Right atrium auricular region (tissue), 2 donors: ENCODE measurements around the gene GINS1. TPM values are rescaled to one million over a fixed set of nuclear protein-coding genes. Genes with fewer than 3 reads are reported as not detected.

Experiments
- DNase-seq: peaks from one replicate; pipeline ENCODE4 v3.0.0-alpha.2; 2019; ENCODE audit warnings: low spot score
- H3K27ac ChIP-seq, 2 donors: fragments of 200-600 bp; sonication (generic); 1 replicate in 1 of 2; 2 replicates in 1 of 2; pipeline ENCODE4 v1.5.1; 2016 to 2019
- H3K27me3 ChIP-seq, 2 donors: fragments of 200-600 bp; sonication (generic); one replicate each; pipeline versions ENCODE4 v1.5.1 to v1.6.0; 2017 to 2019
- H3K36me3 ChIP-seq: fragments of 200-600 bp; sonication (generic); one replicate; pipeline ENCODE4 v1.5.1; 2016
- H3K4me1 ChIP-seq, 2 donors: fragments of 200-600 bp; sonication (generic); one replicate each; pipeline versions ENCODE4 v1.5.1 to v1.6.0; 2017 to 2019
- H3K4me3 ChIP-seq, 2 donors: fragments of 200-600 bp; sonication (generic); 1 replicate in 1 of 2; 2 replicates in 1 of 2; pipeline ENCODE4 v1.5.1; 2017 to 2019; ENCODE audit warnings: mild to moderate bottlenecking in 1 of 2, moderate library complexity in 1 of 2
- H3K9me3 ChIP-seq, 2 donors: fragments of 200-600 bp; sonication (generic); one replicate each; pipeline ENCODE4 v1.5.1; 2019
- CTCF ChIP-seq, 2 donors: fragments of 200-600 bp; sonication (generic); IDR thresholded peaks; one replicate each; pipeline ENCODE4 v1.5.1; 2019; ENCODE audit warnings: antibody characterized with exemption in 2 of 2
- total RNA-seq, 2 donors: library from RNA; depleted of rRNA; stranded (reverse); fragments of >200 nt; gene quantifications; one replicate each; pipeline ENCODE4 v1.1.0, GENCODE V29; 2016

The GINS1 gene
- total RNA-seq, 2 donors from 2014 or later: 0.33 to 0.35 TPM

- DNase-seq: no peak
- Histone ChIP-seq H3K36me3 (no peaks in the 10 kb centered on the region), H3K4me1 (no peaks in the 10 kb centered on the region), H3K4me3 (no peak overlapping the region), H3K9me3 (no peaks in the 10 kb centered on the region), H3K27ac (no peak overlapping the region), H3K27me3 (no peaks in the 10 kb centered on the region)
- no peak for TF ChIP-seq CTCF (IDR thresholded peaks at IDR 0.05)
Measured at GRCh38 chr20:25496968-25497401, 89.5 kb downstream of the GINS1 start.

GRCh38 chr20:25497586-25498279 is 90.3 kb downstream of the GINS1 start:
- Histone ChIP-seq H3K27me3 (no peaks in the 10 kb centered on the region), H3K27ac (no peak overlapping the region), H3K9me3 (no peaks in the 10 kb centered on the region), H3K4me3 (no peak overlapping the region), H3K36me3 (no peaks in the 10 kb centered on the region), H3K4me1 (no peaks in the 10 kb centered on the region)
- DNase-seq: no peak
- no peak for TF ChIP-seq CTCF (IDR thresholded peaks at IDR 0.05)

Other genes with a start within 250 kb of the GINS1 start
- gene ENTPD6, start 212.0 kb upstream of the GINS1 start, total RNA-seq: 100 to 1,000 TPM in 1 of 2 donors, 10 to 100 TPM in 1; 75.9 to 116 TPM
- gene PYGB, start 159.6 kb upstream of the GINS1 start, total RNA-seq: 100 to 1,000 TPM; 145 to 174 TPM
- 10 to 100 TPM; 20.7 to 40.6 TPM for gene ABHD12, start 16.8 kb upstream of the GINS1 start, total RNA-seq
- gene NINL, start 177.9 kb downstream of the GINS1 start, total RNA-seq: 1 to 10 TPM; 3.7 to 4.8 TPM
- 1 to 10 TPM; 4.1 to 5.1 TPM for gene NANP, start 216.3 kb downstream of the GINS1 start, total RNA-seq